ENCODE measurements around the gene DCLK2. TPM values are rescaled to one million over a fixed set of nuclear protein-coding genes. Genes with fewer than 3 reads are reported as not detected.

Gene DCLK2
- total RNA-seq, 1 donor from 2014 or later, result 30.1 TPM

DNA sequence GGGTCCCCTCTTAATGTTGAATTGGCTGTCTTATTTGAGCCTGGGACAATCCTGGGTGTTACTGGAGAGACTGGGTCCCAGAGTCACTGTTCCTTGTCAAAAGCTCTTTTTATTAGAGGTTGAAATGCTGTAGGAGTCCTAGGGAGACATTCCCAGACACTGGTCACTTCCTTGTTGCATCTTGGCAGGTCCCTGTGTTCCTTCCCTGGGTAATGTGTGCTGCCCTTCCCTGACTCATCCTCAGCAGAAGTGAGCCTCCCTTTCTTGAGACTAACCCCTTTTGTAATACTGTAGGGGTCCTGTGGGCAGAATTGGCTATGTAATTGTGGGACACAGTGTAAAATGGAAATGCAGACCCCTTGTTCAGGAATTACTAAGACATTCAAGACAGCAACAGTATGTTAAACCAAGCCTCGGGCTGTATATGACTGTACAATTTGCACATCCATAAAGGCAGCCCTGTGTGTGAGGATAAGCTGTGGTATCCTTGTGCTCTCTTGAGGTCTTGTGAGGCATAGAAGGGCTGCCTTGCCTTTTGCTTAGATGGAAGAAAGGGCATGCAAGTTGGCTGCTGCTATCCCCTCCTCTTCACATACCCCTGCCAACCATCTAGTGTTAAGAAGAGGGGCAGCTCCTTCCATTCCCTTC is 53.5 kb downstream of the DCLK2 start:
- TF ChIP-seq, protein P1, sequence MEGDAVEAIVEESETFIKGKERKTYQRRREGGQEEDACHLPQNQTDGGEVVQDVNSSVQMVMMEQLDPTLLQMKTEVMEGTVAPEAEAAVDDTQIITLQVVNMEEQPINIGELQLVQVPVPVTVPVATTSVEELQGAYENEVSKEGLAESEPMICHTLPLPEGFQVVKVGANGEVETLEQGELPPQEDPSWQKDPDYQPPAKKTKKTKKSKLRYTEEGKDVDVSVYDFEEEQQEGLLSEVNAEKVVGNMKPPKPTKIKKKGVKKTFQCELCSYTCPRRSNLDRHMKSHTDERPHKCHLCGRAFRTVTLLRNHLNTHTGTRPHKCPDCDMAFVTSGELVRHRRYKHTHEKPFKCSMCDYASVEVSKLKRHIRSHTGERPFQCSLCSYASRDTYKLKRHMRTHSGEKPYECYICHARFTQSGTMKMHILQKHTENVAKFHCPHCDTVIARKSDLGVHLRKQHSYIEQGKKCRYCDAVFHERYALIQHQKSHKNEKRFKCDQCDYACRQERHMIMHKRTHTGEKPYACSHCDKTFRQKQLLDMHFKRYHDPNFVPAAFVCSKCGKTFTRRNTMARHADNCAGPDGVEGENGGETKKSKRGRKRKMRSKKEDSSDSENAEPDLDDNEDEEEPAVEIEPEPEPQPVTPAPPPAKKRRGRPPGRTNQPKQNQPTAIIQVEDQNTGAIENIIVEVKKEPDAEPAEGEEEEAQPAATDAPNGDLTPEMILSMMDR (conservative IDR thresholded peaks at IDR 0.05), result no peak
- Mint-ChIP-seq H3K27ac (ENCODE audit: unreplicated experiment) (peak overlapping the region; percentile 38), H3K4me3 (no peak overlapping the region), H3K27me3 (ENCODE audit: low read depth) (no peaks in the 10 kb centered on the region), H3K4me1 (no peaks in the 10 kb centered on the region), H3K9me3 (peaks cover 2% of the 10 kb centered on the region), H3K36me3 (ENCODE audit: low read depth) (peaks cover 8% of the 10 kb centered on the region)
- no peak for DNase-seq (ENCODE audit: low read depth, low spot score)

DNA sequence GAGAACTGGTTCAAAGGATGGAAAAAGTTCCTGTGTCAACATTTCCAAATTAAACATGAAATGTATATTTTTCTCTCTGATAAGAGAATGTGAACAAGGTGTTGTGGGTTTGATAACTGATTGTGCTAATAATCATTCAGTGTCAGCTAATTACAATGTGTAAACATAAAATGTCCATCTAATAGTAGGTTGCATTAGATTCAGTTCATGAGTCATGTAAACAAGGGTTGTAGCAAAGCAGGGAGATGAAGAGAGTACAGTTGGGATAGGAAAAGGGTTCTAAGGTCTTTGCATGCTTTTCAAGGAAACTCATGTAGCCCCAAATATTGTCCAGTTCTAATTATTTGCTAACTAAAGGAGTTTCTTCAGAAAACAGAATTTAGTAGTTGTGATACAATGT is 55.4 kb downstream of the DCLK2 start:
- Mint-ChIP-seq H3K9me3 (no peaks in the 10 kb centered on the region), H3K4me1 (no peaks in the 10 kb centered on the region), H3K27me3 (ENCODE audit: low read depth) (no peaks in the 10 kb centered on the region), H3K27ac (ENCODE audit: unreplicated experiment) (no peak overlapping the region), H3K36me3 (ENCODE audit: low read depth) (peaks cover 8% of the 10 kb centered on the region), H3K4me3 (no peak overlapping the region)
- TF ChIP-seq, protein P1 (conservative IDR thresholded peaks at IDR 0.05), result no peak
- no peak for DNase-seq (ENCODE audit: low read depth, low spot score)

DNA sequence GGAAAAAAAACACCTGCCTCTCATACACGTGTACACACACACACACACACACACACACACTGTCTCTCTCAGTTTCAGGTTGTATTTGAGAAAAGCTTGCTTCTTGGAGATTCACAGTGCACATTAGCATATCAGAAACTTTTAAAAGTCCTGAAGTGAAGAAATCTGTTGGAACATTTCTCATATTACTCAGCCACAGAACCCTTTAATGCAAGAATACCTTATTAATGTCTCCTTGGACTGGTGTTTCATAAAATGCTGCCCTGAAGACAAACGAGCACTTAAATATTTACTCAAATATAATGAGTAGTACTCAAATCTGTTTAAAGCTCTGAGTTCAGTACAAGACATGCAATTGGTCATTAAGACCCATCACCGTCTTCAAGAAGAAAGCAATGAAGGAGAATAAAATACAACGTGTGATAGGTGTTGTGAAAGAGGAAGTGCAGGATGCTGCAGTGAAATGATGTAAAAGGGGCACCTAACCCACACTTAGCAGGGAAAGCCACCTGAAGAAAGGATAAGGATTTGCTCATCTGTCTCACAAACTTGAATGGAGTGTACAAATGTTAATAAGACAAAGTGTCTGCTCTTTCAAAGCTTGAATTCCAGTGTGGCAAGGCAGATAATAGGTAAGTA is 57.0 kb downstream of the DCLK2 start:
- H3K27me3 Mint-ChIP-seq (ENCODE audit: low read depth), result no peaks in the 10 kb centered on the region

DNA sequence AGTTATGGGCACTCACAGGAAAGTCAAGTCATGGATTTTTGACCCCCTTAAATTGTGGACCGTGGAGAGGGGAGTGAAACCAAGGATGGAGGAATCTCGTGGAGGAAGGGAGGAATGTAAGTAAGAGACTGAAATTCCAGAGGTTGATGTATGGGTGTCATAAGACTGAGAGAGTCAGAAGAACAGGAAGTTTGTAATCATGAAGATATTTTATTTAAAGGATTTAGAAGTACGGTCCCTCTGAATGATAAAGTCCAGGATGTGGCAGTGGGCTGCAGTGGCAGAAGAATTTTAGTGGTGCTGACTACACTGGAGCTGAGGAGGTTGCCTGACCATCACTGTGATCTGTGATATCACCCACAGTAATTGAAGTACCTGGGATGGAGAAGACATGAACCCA is 57.8 kb downstream of the DCLK2 start:
- H3K4me3 Mint-ChIP-seq, result no peak overlapping the region
- H3K4me1 Mint-ChIP-seq, result no peaks in the 10 kb centered on the region
- H3K36me3 Mint-ChIP-seq (ENCODE audit: low read depth), result peaks cover 8% of the 10 kb centered on the region
- H3K9me3 Mint-ChIP-seq, result no peaks in the 10 kb centered on the region
- no peak overlapping the region for H3K27ac Mint-ChIP-seq (ENCODE audit: unreplicated experiment)
- DNase-seq (ENCODE audit: low read depth, low spot score), result no peak
- H3K27me3 Mint-ChIP-seq (ENCODE audit: low read depth), result no peaks in the 10 kb centered on the region
- TF ChIP-seq, protein P1 (conservative IDR thresholded peaks at IDR 0.05), result no peak

More for the DNA sequence above, 57.0 kb downstream of the DCLK2 start:
- no peak overlapping the region for H3K4me3 Mint-ChIP-seq
- H3K9me3 Mint-ChIP-seq, result no peaks in the 10 kb centered on the region
- no peak for DNase-seq (ENCODE audit: low read depth, low spot score)
- no peak overlapping the region for H3K27ac Mint-ChIP-seq (ENCODE audit: unreplicated experiment)
- no peaks in the 10 kb centered on the region for H3K4me1 Mint-ChIP-seq
- TF ChIP-seq, protein P1 (conservative IDR thresholded peaks at IDR 0.05), result no peak
- H3K36me3 Mint-ChIP-seq (ENCODE audit: low read depth), result peaks cover 8% of the 10 kb centered on the region

DNA sequence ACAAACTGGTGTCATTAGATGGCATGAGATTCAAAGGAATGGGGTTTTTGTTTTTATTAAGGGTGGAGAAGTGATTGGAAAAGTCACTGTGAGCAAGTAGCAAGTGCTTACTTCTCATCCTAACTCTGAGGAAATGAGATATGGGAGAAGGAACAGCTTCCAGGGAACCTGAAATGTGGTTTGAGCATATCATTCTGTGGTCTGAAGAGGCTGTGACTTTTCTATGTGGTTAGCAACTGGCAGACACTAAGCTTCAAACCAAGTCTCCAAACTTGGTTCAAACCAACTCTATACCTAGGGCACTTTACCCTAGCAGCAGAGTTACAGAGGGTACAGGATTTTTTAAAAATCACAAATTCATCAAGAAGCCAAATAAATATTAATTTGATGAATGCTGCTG is 58.2 kb downstream of the DCLK2 start:
- H3K27me3 Mint-ChIP-seq (ENCODE audit: low read depth), result no peaks in the 10 kb centered on the region
- no peaks in the 10 kb centered on the region for H3K9me3 Mint-ChIP-seq
- H3K4me3 Mint-ChIP-seq, result no peak overlapping the region
- TF ChIP-seq, protein P1 (conservative IDR thresholded peaks at IDR 0.05), result no peak
- H3K4me1 Mint-ChIP-seq, result no peaks in the 10 kb centered on the region
- H3K36me3 Mint-ChIP-seq (ENCODE audit: low read depth), result peaks cover 8% of the 10 kb centered on the region
- DNase-seq (ENCODE audit: low read depth, low spot score), result no peak
- H3K27ac Mint-ChIP-seq (ENCODE audit: unreplicated experiment), result no peak overlapping the region
